Stomach (tissue), 9 donors: Measurements from ENCODE around the gene DNPEP. TPM values are rescaled to one million over a fixed set of nuclear protein-coding genes. Genes with fewer than 3 reads are reported as not detected.

Experiments
- DNase-seq, 2 donors: peaks; one replicate each; pipeline versions ENCODE4 v3.0.0 to v3.0.0-alpha.2; 2013 to 2019
- H3K27ac ChIP-seq, 5 donors: fragments of 200-600 bp in 4 of 5; sonication (generic) in 4 of 5; one replicate each; pipeline ENCODE4 v1.5.1; 2013 to 2019; ENCODE audit warnings: mild to moderate bottlenecking in 1 of 5, moderate library complexity in 1 of 5
- H3K27me3 ChIP-seq, 3 donors: fragments of 200-600 bp; sonication (generic); one replicate each; pipeline ENCODE4 v1.5.1; 2017 to 2019; ENCODE audit warnings: mixed run types in 1 of 3
- H3K36me3 ChIP-seq, 4 donors: fragments of 200-600 bp; sonication (generic); 1 replicate in 3 of 4; 2 replicates in 1 of 4; pipeline ENCODE4 v1.5.1; 2016 to 2019
- H3K4me1 ChIP-seq, 4 donors: fragments of 200-600 bp; sonication (generic); one replicate each; pipeline ENCODE4 v1.5.1; 2016 to 2019
- H3K4me3 ChIP-seq, 4 donors: fragments of 200-600 bp; sonication (generic) in 3 of 4; one replicate each; pipeline ENCODE4 v1.5.1; 2016 to 2019; ENCODE audit warnings: mild to moderate bottlenecking in 1 of 4
- H3K9me3 ChIP-seq, 4 donors: fragments of 200-600 bp; sonication (generic); one replicate each; pipeline ENCODE4 v1.5.1; 2016 to 2019
- CTCF ChIP-seq, 7 experiments: fragments of 450-650 bp in 4 of 7; fragments of 200-600 bp in 3 of 7; sonication (generic) in 3 of 7; IDR thresholded peaks; one replicate each; pipeline ENCODE4 v1.5.1; 2016 to 2019; ENCODE audit warnings: antibody characterized with exemption in 7 of 7, control low read depth in 2 of 7, mild to moderate bottlenecking in 1 of 7
- EP300 ChIP-seq: sonication (generic); formaldehyde crosslinking; IDR thresholded peaks from one replicate; pipeline ENCODE4 v1.6.1; 2017; ENCODE audit warnings: antibody characterized with exemption
- POLR2A ChIP-seq, 4 donors: fragments of 450-650 bp; IDR thresholded peaks; one replicate each; pipeline ENCODE4 v1.6.1; 2016; ENCODE audit warnings: antibody characterized with exemption in 4 of 4, control low read depth in 2 of 4, mild to moderate bottlenecking in 1 of 4, moderate library complexity in 1 of 4
- POLR2AphosphoS5 ChIP-seq, 3 donors: sonication (generic); formaldehyde crosslinking; IDR thresholded peaks; one replicate each; pipeline ENCODE4 v1.6.1; 2016; ENCODE audit warnings: antibody characterized with exemption in 3 of 3
- WGBS, 5 donors: extraction: QIAGEN DNeasy Blood & Tissue Kit in 3 of 5; methylation state at CpG; one replicate each; pipeline versions ENCODE4 v1.1.5 to v1.1.7; 2013 to 2018; 5-methylcytosine and 5-hydroxymethylcytosine counted together
- intact Hi-C: fragments of 100-400 bp; cut with DNase I; formaldehyde crosslinking; loops from one replicate; pipeline ENCODE4 v1.15.1; 2023; ENCODE audit warnings: low total_unique reads
- polyA plus RNA-seq, 3 donors: library from polyadenylated mRNA; stranded (reverse); fragments of 200-250 nt; gene quantifications; one replicate each; pipeline ENCODE4 v1.2.3, GENCODE V29; 2013
- total RNA-seq, 5 donors: library from RNA; depleted of rRNA; stranded (reverse); fragments of >200 nt; gene quantifications; one replicate each; pipeline versions ENCODE4 v1.1.0 to v1.2.3, GENCODE V29; 2014 to 2016
- donor health status: healthy with polysubstance abuse.
- donor health status: Bipolar disorder and iron deficiency.
- donor health status: healthy.

Gene DNPEP
- total and polyA plus RNA-seq, 8 donors, result 32.7 to 147 (median 82.2) TPM

GRCh38 chr2:219362072-219362471, 25.6 kb downstream of the DNPEP start:
- Histone ChIP-seq H3K4me3 (no peak overlapping the region), H3K27ac (no peak overlapping the region), H3K36me3 (no peaks in the 10 kb centered on the region), H3K9me3 (no peaks in the 10 kb centered on the region), H3K27me3 (peaks cover 7 to 26% (median 25%) of the 10 kb centered on the region in 3 donors), H3K4me1 (peaks cover 0 to 14% (median 9%) of the 10 kb centered on the region in 4 donors)
- 89 to 96% (median 93%) methylated on average over 5 of the region's 5 CpGs for WGBS, 5 donors
- DNase-seq, result no peak
- intact Hi-C loops, result no loop called here
- no peak for TF ChIP-seq POLR2A (IDR thresholded peaks at IDR 0.05)
- no peak for TF ChIP-seq POLR2AphosphoS5 (IDR thresholded peaks at IDR 0.05)
- no peak for TF ChIP-seq EP300
- TF ChIP-seq CTCF (IDR thresholded peaks at IDR 0.05), result no peak

GRCh38 chr2:219358170-219359075, 29.3 kb downstream of the DNPEP start:
- Histone ChIP-seq H3K4me1 (peaks cover 0 to 14% (median 9%) of the 10 kb centered on the region in 4 donors), H3K36me3 (no peaks in the 10 kb centered on the region), H3K27me3 (peaks cover 7 to 62% (median 38%) of the 10 kb centered on the region in 3 donors), H3K4me3 (peak overlapping the region in 3 of 4 donors; percentile 8 to 27 (median 15)), H3K9me3 (no peaks in the 10 kb centered on the region), H3K27ac (no peak overlapping the region)
- WGBS, 5 donors, result 4 to 10% (median 6%) methylated on average over 31 to 66 of the region's 66 CpGs
- intact Hi-C loops, result no loop called here
- DNase-seq, result peak in 1 of 2 donors; percentile 31
- TF ChIP-seq CTCF (IDR thresholded peaks at IDR 0.05), result no peak
- TF ChIP-seq POLR2AphosphoS5 (IDR thresholded peaks at IDR 0.05), result no peak
- no peak for TF ChIP-seq EP300
- no peak for TF ChIP-seq POLR2A (IDR thresholded peaks at IDR 0.05)

- 47 to 71% (median 68%) methylated on average over 1 of the region's 1 CpG for WGBS, 5 donors
- no peak overlapping the region for H3K4me3 ChIP-seq
- TF ChIP-seq POLR2A (IDR thresholded peaks at IDR 0.05), result no peak
- no peak for TF ChIP-seq POLR2AphosphoS5 (IDR thresholded peaks at IDR 0.05)
- no peak for TF ChIP-seq EP300
- no peak for TF ChIP-seq CTCF (IDR thresholded peaks at IDR 0.05)
- H3K4me1 ChIP-seq, result peaks cover 0 to 14% (median 9%) of the 10 kb centered on the region in 4 donors
- peaks cover 7 to 78% (median 38%) of the 10 kb centered on the region in 3 donors for H3K27me3 ChIP-seq
- H3K27ac ChIP-seq, result no peak overlapping the region
- H3K36me3 ChIP-seq, result no peaks in the 10 kb centered on the region
- DNase-seq, result no peak
- intact Hi-C loops, result no loop called here
- no peaks in the 10 kb centered on the region for H3K9me3 ChIP-seq
Measured at GRCh38 chr2:219356834-219357233, 30.9 kb downstream of the DNPEP start.

- no peak for TF ChIP-seq POLR2A (IDR thresholded peaks at IDR 0.05)
- no peak for TF ChIP-seq CTCF (IDR thresholded peaks at IDR 0.05)
- TF ChIP-seq POLR2AphosphoS5 (IDR thresholded peaks at IDR 0.05), result no peak
- no peak for TF ChIP-seq EP300
- H3K36me3 ChIP-seq, result no peaks in the 10 kb centered on the region
- H3K27me3 ChIP-seq, result peaks cover 7 to 99% (median 43%) of the 10 kb centered on the region in 3 donors
- 66 to 75% (median 70%) methylated on average over 4 of the region's 4 CpGs for WGBS, 5 donors
- no peak for DNase-seq
- no peaks in the 10 kb centered on the region for H3K9me3 ChIP-seq
- no peak overlapping the region for H3K4me3 ChIP-seq
- H3K27ac ChIP-seq, result no peak overlapping the region
- intact Hi-C loops, result no loop called here
- H3K4me1 ChIP-seq, result peaks cover 0 to 14% (median 9%) of the 10 kb centered on the region in 4 donors
Measured at GRCh38 chr2:219354582-219354981, 33.1 kb downstream of the DNPEP start.
